PFSK-1 (cell line): ENCODE results near the gene TMEM184A.

Experiments
- FOXP2 ChIP-seq: optimal IDR thresholded peaks from 2 replicates; pipeline ENCODE3; 2011; ENCODE audit warnings: borderline replicate concordance, control low read depth, inconsistent platforms; ENCODE audit not compliant: insufficient read depth; ENCODE audit errors: extremely low read length, extremely low read depth
- POLR2AphosphoS5 ChIP-seq: IDR thresholded peaks from 2 replicates; pipeline ENCODE4 v1.6.1; 2012; ENCODE audit warnings: low read depth, mild to moderate bottlenecking, control low read depth, low read length, moderate library complexity
- SIN3A ChIP-seq: IDR thresholded peaks from 2 replicates; pipeline ENCODE4 v1.6.1; 2012; ENCODE audit warnings: mild to moderate bottlenecking, low read length, moderate library complexity, borderline replicate concordance; ENCODE audit not compliant: insufficient read depth
- TAF1 ChIP-seq: IDR thresholded peaks from 2 replicates; pipeline ENCODE4 v1.6.1; 2012; ENCODE audit warnings: low read length, control low read depth, borderline replicate concordance; ENCODE audit not compliant: insufficient read depth
- TF ChIP-seq, protein P1 (sequence below), 2 experiments: IDR thresholded peaks; 2 replicates each; pipeline versions ENCODE4 v1.6.1 to v1.8.0; 2011 to 2012; ENCODE audit warnings: low read depth in 2 of 2, low read length in 2 of 2, control low read depth in 1 of 2, inconsistent platforms in 1 of 2, mild to moderate bottlenecking in 1 of 2, moderate library complexity in 1 of 2; ENCODE audit not compliant: insufficient read depth in 1 of 2

DNA sequence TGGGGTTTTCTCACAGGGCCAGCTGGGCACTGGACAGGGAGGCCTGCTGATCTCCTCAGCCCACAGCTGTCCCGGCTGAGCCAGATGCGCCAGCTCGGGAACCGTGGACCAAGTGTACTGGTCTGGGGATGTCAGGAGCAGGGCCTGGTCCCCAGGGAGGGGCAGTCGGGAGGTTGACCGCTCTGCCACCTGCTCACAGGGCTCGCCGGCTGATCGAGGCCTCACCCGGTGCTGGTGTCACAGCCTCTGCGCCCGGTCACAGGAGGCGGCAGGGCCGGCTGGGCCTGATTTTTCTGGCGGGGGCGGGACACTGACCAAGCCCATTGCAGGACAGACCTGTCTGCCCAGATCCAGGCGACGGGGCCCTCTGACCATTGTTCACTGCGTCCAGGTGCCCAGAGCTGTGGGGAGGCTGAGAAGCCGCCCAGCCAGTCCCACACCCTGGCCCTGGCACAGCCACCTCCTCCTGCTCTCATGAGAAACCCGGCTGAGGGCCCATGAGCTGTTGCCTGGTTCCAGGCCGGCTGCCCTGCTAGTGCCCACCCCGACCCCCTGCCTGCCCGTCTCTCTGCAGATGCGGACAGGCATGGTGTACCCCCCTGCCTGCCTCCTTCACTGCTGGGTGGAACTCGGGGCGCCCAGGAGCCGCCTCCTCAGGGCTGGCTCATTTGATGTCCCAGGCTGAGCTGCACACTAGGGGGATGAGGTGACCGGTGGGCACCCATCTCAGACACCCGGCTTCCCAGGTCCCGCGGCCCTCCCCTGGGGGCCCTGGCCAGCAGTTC lies 3.0 kb upstream of the TMEM184A start:
- TF ChIP-seq, protein P1, sequence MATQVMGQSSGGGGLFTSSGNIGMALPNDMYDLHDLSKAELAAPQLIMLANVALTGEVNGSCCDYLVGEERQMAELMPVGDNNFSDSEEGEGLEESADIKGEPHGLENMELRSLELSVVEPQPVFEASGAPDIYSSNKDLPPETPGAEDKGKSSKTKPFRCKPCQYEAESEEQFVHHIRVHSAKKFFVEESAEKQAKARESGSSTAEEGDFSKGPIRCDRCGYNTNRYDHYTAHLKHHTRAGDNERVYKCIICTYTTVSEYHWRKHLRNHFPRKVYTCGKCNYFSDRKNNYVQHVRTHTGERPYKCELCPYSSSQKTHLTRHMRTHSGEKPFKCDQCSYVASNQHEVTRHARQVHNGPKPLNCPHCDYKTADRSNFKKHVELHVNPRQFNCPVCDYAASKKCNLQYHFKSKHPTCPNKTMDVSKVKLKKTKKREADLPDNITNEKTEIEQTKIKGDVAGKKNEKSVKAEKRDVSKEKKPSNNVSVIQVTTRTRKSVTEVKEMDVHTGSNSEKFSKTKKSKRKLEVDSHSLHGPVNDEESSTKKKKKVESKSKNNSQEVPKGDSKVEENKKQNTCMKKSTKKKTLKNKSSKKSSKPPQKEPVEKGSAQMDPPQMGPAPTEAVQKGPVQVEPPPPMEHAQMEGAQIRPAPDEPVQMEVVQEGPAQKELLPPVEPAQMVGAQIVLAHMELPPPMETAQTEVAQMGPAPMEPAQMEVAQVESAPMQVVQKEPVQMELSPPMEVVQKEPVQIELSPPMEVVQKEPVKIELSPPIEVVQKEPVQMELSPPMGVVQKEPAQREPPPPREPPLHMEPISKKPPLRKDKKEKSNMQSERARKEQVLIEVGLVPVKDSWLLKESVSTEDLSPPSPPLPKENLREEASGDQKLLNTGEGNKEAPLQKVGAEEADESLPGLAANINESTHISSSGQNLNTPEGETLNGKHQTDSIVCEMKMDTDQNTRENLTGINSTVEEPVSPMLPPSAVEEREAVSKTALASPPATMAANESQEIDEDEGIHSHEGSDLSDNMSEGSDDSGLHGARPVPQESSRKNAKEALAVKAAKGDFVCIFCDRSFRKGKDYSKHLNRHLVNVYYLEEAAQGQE (IDR thresholded peaks at IDR 0.05; ENCODE audit: insufficient read depth in 1 of 2, low read depth in 2 of 2, low read length in 2 of 2) = no peak
- TF ChIP-seq POLR2AphosphoS5 (no peak), TAF1 (no peak), FOXP2 (no peak), SIN3A (no peak)
